ENCODE measurements around the gene COL4A3. TPM values are rescaled to one million over a fixed set of nuclear protein-coding genes. Genes with fewer than 3 reads are reported as not detected.

Gene COL4A3
- total RNA-seq, 1 experiment from 2014 or later, result not detected

DNA sequence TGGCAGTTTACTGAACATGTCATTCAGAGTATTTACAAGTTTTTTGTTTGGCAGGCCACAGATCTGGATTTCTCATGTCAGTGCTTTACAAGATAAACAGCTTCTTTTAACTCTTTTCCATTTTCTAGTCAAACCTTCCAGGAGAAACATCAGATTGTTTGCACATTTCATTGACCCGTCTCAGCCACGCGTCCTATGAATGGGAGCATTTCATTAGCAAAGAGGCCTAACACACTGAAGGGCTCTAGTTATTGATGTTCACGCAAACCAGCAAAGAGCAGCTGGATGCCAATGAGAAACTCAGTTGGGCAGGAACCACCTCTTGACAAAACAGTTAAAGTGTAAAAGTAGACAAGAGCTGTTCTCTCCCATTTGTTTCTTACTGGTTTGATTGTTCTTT lies 131.4 kb downstream of the COL4A3 start:
- no peaks in the 10 kb centered on the region for H3K27me3 ChIP-seq (replicated peaks)
- H3K9me3 ChIP-seq (replicated peaks), result no peaks in the 10 kb centered on the region
- H3K4me1 ChIP-seq (replicated peaks), result no peaks in the 10 kb centered on the region
- no peaks in the 10 kb centered on the region for H3K36me3 ChIP-seq
- no peak for DNase-seq (ENCODE audit: low read depth in 1 of 2, low spot score in 2 of 2)
- H3K4me3 ChIP-seq, result no peak overlapping the region
- no peak overlapping the region for H3K27ac ChIP-seq

DNA sequence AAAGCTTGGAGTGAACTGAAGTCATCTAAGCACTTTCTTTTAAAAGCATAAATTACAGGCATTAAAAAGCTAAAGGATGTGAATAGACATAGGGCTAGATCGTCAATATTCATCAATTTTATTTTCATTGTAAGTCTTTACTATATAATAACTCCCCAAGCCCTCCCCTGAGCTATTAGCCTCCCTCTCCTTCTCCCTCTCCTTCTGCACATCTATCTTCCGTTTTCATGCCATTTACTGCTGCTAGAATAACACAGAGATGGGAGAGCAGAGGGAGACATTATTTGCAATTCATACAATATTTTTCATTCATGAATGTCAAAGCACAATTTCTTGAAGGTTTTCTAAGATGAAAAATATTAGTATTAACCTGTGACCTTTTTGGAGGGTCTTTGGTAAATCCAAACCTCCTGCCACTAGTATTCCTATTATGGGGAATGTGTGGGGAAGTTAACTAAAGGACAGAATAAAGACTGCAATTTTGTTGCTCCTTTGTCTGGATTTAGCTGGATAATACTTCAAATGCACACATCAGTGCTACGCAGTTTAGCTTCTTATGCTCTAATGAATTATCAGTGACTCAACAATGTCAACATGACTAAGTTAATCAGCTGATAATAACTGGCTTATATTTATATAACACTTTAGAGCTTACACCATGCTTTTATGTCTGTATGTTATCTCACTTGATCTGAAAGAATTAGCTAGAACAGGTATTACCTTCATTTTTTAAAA lies 132.4 kb downstream of the COL4A3 start:
- Histone ChIP-seq H3K4me1 (replicated peaks) (no peaks in the 10 kb centered on the region), H3K4me3 (no peak overlapping the region), H3K9me3 (replicated peaks) (no peaks in the 10 kb centered on the region), H3K27me3 (replicated peaks) (no peaks in the 10 kb centered on the region), H3K36me3 (no peaks in the 10 kb centered on the region), H3K27ac (no peak overlapping the region)
- DNase-seq (ENCODE audit: low read depth in 1 of 2, low spot score in 2 of 2), result no peak

DNA sequence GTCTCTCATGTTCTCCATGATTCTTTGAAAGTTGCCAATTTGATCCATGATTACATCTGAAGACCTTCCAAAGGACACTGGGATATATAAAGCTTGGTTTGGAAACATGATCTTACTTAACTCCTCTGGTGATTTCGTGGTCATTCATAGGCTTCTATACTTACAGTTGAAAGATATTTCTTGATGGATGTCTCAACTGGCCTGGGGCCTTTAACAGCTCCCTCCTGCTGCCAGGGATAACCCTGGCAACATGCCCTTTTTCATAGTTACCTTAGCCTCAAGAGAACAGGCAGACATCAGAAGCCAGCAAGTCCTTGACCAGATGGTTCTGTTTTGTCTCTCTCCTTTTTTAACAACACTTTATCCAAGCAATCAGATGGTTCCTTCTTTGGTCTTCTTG lies 137.1 kb downstream of the COL4A3 start:
- Histone ChIP-seq H3K27me3 (replicated peaks) (no peaks in the 10 kb centered on the region), H3K4me1 (replicated peaks) (no peaks in the 10 kb centered on the region), H3K27ac (no peak overlapping the region), H3K36me3 (no peaks in the 10 kb centered on the region), H3K4me3 (no peak overlapping the region), H3K9me3 (replicated peaks) (no peaks in the 10 kb centered on the region)
- DNase-seq (ENCODE audit: low read depth in 1 of 2, low spot score in 2 of 2), result no peak

DNA sequence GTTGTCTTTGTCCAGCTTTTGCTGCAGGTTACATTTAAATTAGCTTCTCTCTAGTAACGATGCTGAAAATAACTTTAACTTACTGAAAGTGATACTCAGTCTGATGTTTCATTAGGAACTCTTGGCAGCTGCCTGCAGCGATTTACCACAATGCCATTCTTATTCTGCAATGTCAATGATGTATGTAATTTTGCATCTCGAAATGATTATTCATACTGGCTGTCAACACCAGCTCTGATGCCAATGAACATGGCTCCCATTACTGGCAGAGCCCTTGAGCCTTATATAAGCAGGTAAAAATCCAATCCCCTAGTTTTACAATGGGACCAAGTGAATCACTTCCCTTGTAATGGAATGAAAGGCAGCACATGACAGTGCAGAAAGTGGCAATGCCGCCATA lies 144.4 kb downstream of the COL4A3 start:
- Histone ChIP-seq H3K36me3 (no peaks in the 10 kb centered on the region), H3K4me1 (replicated peaks) (no peaks in the 10 kb centered on the region), H3K27ac (no peak overlapping the region), H3K4me3 (no peak overlapping the region), H3K9me3 (replicated peaks) (no peaks in the 10 kb centered on the region), H3K27me3 (replicated peaks) (no peaks in the 10 kb centered on the region)
- DNase-seq (ENCODE audit: low read depth in 1 of 2, low spot score in 2 of 2), result no peak

DNA sequence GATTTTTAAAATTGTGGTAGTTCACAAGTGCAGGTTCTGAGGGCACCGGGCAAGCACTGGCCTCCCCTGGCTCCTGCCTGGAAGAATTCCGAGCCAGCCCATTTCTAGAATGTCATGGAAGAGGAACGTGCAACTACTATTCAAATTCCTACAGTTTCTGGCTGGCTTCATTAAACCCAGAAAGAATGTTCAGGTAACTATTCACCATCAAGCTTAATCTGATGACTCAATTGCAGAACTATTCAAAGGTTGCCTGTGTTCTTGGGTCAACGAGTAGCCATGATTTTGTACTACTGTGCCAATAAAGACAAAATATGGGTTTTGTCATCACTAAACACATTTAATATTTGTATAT lies 146.3 kb downstream of the COL4A3 start:
- H3K36me3 ChIP-seq, result no peaks in the 10 kb centered on the region
- no peaks in the 10 kb centered on the region for H3K27me3 ChIP-seq (replicated peaks)
- H3K27ac ChIP-seq, result no peak overlapping the region
- H3K4me1 ChIP-seq (replicated peaks), result no peaks in the 10 kb centered on the region
- no peaks in the 10 kb centered on the region for H3K9me3 ChIP-seq (replicated peaks)
- no peak for DNase-seq (ENCODE audit: low read depth in 1 of 2, low spot score in 2 of 2)
- no peak overlapping the region for H3K4me3 ChIP-seq

DNA sequence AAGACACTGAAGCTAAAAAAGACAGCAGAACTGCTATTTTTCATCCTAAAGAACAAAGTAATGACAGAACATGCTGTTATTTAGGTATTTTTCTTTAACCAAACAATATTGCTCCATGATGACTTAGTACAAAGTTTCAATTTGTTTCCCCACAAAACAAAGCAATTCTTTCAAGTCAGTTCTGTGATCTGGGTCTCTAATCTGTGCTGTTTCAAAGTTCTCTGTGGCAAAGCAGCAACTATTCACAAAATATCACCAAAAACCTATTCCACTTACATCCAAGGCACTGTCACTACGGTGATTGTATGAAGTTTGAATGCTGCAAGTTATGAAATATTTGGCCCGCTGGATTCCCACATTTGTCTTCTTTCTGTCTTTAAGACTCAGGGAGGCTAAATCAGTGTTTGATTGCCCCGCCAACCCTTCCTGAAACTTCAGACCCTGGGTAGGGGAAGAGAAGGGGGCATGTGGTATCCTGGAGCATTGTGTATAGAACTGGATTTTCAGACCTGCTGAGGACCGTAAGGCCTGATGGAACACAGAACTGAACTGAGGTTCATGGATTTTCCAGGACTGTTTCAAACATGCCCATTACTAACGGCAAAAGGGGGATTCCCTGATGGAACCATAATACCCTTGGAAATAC lies 147.6 kb downstream of the COL4A3 start:
- no peak for DNase-seq (ENCODE audit: low read depth in 1 of 2, low spot score in 2 of 2)
- no peaks in the 10 kb centered on the region for H3K36me3 ChIP-seq
- H3K4me1 ChIP-seq (replicated peaks), result no peaks in the 10 kb centered on the region
- no peaks in the 10 kb centered on the region for H3K27me3 ChIP-seq (replicated peaks)
- H3K4me3 ChIP-seq, result no peak overlapping the region
- no peak overlapping the region for H3K27ac ChIP-seq
- no peaks in the 10 kb centered on the region for H3K9me3 ChIP-seq (replicated peaks)

DNA sequence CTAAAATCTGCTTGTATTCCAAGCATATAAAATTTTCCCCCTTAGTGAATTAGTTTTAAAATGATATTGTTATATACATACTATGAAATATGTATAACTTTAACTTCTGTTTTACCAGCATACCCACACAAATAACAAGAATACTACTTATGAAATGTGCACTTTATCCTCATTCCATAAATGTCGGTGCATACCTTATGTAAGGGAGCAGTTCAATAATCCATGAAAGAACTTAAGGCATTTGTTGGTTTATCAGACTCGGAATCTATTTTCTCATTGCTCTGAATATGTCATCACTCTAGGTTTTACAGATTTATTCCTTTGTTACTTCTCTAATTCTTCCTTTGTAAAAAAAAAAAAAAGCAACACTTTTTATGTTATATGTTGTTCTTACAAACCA lies 148.2 kb downstream of the COL4A3 start:
- H3K4me1 ChIP-seq (replicated peaks), result no peaks in the 10 kb centered on the region
- no peak overlapping the region for H3K4me3 ChIP-seq
- no peaks in the 10 kb centered on the region; the same call in 1 of the 2 replicates for H3K27me3 ChIP-seq (replicated peaks)
- no peaks in the 10 kb centered on the region for H3K36me3 ChIP-seq
- DNase-seq (ENCODE audit: low read depth in 1 of 2, low spot score in 2 of 2), result no peak
- no peaks in the 10 kb centered on the region for H3K9me3 ChIP-seq (replicated peaks)
- H3K27ac ChIP-seq, result no peak overlapping the region

DNA sequence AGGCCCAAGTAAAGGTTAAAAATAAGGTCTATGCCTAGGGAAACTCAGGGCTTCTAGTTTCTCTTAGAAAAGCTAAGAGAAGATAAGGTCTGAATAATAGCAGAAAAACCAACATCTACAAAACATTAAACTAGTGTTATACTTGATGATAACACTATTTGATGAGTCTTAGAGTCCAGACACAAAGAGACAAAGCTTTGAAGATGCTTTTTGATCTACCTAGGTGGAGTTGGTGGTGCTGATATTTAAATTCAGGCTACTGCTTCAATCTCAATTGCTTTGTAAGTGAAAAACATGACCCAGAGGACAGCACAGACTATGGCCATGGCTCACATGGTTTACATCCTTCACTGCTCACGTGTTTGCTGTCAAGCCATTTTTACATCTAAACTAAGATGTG lies 148.9 kb downstream of the COL4A3 start:
- no peak overlapping the region for H3K27ac ChIP-seq
- H3K4me3 ChIP-seq, result no peak overlapping the region

DNA sequence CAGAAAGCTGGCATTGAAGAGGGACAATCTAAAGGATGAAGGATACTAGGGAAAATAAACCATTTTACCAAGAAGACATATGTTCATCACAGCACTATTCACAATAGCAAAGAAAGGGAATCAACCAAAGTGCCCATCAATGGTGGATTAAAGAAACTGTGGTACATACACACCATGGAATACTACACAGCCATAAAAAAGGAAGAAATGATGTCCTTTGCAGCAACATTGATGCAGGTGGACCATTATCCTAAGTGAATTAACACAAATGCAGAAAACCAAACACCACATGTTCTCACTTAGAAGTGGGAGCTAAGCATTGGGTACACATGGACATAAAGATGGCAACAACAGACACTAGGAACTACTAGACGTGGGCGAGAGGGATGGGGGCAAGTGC lies 153.4 kb downstream of the COL4A3 start:
- Histone ChIP-seq H3K9me3 (replicated peaks) (no peaks in the 10 kb centered on the region), H3K36me3 (no peaks in the 10 kb centered on the region), H3K27me3 (replicated peaks) (no peaks in the 10 kb centered on the region; the same call in 1 of the 2 replicates), H3K4me1 (replicated peaks) (no peaks in the 10 kb centered on the region), H3K27ac (no peak overlapping the region), H3K4me3 (no peak overlapping the region)
- DNase-seq (ENCODE audit: low read depth in 1 of 2, low spot score in 2 of 2), result no peak

More for the DNA sequence above, 148.9 kb downstream of the COL4A3 start:
- H3K9me3 ChIP-seq (replicated peaks), result no peaks in the 10 kb centered on the region
- H3K36me3 ChIP-seq, result no peaks in the 10 kb centered on the region
- no peak for DNase-seq (ENCODE audit: low read depth in 1 of 2, low spot score in 2 of 2)
- H3K4me1 ChIP-seq (replicated peaks), result no peaks in the 10 kb centered on the region
- H3K27me3 ChIP-seq (replicated peaks), result no peaks in the 10 kb centered on the region; the same call in 1 of the 2 replicates

DNA sequence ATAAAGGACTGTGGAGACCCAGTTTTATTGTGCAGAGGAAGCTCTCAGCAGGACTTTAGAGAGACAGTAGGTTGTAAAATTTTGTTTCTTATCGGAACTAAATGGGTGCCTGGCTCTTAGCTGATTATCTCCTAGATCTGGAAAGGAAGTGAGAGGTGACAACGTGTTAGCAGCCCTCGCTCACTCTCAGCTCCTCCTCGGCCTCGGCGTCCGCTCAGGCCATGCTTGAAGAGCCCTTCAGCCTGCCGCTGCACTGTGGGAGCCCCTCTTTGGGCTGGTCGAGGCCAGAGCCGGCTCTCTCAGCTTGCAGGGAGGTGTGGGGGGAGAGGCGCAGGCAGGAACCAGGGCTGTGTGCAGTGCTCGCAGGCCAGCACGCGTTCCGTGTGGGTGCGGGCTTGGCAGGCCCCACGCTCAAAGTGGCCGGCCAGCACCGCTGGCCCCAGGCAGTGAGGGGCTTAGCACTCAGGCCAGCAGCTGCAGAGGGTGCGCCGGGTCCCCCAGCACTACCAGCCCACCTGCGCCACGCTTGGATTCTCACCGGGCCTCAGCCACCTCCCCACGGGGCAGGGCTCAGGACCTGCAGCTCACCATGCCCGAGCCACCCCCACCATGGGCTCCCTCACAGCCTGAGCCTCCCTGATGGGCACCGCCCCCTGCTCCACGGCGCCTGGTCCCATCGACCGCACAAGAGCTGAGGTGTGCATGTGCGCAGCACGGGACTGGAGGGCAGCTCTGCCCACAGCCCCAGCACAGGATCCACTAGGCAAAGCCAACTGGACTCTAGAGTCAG lies 156.1 kb downstream of the COL4A3 start:
- Histone ChIP-seq H3K4me3 (no peak overlapping the region), H3K36me3 (peaks cover 4% of the 10 kb centered on the region; the same call in 1 of the 2 replicates), H3K27me3 (replicated peaks) (no peaks in the 10 kb centered on the region; the same call in 1 of the 2 replicates), H3K9me3 (replicated peaks) (no peaks in the 10 kb centered on the region), H3K4me1 (replicated peaks) (peaks cover 5% of the 10 kb centered on the region; the same call in 1 of the 2 replicates), H3K27ac (no peak overlapping the region)
- DNase-seq (ENCODE audit: low read depth in 1 of 2, low spot score in 2 of 2), result no peak

DNA sequence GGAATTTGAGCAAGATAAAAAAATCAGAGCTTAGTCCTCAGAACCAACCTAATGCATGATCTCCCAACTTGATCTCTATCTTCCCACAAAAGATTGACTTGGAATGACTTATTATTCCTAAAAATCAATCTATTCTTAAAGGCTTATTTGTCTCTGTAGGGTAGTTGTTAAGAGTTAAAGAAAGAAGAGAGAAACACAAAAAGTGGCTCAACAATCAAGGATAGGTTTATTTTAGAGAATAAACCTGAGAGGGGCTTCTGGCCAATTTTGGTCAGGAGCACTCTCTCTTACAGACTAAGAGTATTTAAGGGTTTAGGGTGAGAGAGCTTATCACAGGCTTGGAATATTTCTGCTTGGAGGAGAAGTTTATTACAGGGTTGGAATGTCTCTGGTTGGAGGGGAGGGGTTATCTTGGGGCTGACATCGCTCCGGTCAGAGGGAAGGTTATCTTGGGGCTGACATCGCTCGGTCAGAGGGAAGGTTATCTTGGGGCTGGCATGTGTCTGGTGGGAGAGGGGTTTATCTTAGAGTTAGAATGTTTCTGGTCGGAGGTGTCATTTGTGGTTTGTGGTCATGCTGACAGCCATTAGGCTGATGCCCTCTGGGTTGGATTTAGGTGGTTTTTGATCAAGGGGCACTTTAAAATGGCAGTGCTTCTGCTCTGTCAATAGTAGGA lies 158.2 kb downstream of the COL4A3 start:
- Histone ChIP-seq H3K4me3 (no peak overlapping the region), H3K27me3 (replicated peaks) (no peaks in the 10 kb centered on the region), H3K4me1 (replicated peaks) (peaks cover 12% of the 10 kb centered on the region; the same call in 1 of the 2 replicates), H3K27ac (no peak overlapping the region), H3K36me3 (peaks cover 5% of the 10 kb centered on the region; the same call in 1 of the 2 replicates), H3K9me3 (replicated peaks) (no peaks in the 10 kb centered on the region)
- DNase-seq (ENCODE audit: low read depth in 1 of 2, low spot score in 2 of 2), result no peak

DNA sequence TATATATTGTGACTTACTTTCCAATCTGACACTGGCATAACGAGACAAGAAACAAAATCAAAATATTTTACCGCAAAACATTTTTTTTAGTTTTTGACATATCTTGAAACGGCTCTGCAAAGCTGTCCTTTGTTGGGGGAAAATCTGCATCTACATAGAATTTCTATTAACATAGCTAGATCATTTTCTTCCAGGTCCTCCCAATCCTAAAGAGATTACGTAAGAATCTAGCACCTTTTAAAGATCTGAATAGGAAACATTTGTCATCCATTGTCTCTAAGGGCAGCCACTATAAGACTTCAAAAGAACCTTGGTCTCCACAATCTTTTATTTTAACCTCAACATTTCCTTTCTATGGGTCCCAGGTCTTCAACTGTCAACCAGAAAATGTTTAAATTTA lies 159.4 kb downstream of the COL4A3 start:
- no peaks in the 10 kb centered on the region for H3K27me3 ChIP-seq (replicated peaks)
- DNase-seq (ENCODE audit: low read depth in 1 of 2, low spot score in 2 of 2), result no peak

DNA sequence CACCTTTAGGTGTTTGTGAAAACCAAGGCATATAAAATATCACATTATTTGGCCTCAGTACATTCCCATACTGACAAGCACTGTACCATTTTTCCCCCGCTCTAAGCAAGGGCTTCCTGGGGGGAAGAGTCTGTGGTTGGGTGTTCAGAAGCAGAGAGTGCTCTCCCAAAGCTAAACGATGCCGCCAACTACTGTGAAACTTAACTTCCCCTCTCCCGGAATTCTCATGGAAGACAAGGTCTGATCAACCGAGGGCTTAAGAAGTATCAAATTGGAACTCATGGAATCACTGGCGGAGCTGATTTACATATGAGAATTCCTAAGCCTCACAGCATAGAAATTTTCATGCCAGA lies 160.2 kb downstream of the COL4A3 start:
- Histone ChIP-seq H3K27me3 (replicated peaks) (no peaks in the 10 kb centered on the region), H3K36me3 (peaks cover 5% of the 10 kb centered on the region; the same call in 1 of the 2 replicates), H3K27ac (peak overlapping the region; percentile 65), H3K9me3 (replicated peaks) (no peaks in the 10 kb centered on the region), H3K4me3 (peak overlapping the region; percentile 78), H3K4me1 (replicated peaks) (peaks cover 12% of the 10 kb centered on the region; the same call in 1 of the 2 replicates)
- no peak for DNase-seq (ENCODE audit: low read depth in 1 of 2, low spot score in 2 of 2)

More for the DNA sequence above, 159.4 kb downstream of the COL4A3 start:
- Histone ChIP-seq H3K9me3 (replicated peaks) (no peaks in the 10 kb centered on the region), H3K4me1 (replicated peaks) (peaks cover 12% of the 10 kb centered on the region; the same call in 1 of the 2 replicates), H3K27ac (no peak overlapping the region), H3K36me3 (peaks cover 5% of the 10 kb centered on the region; the same call in 1 of the 2 replicates), H3K4me3 (no peak overlapping the region)
